Pericardium fibroblast (primary cell): ENCODE data around the gene C12orf75. TPM values are rescaled to one million over a fixed set of nuclear protein-coding genes. Genes with fewer than 3 reads are reported as not detected.

Experiments used
- total RNA-seq: library from RNA; depleted of rRNA; stranded (reverse); fragments of >200 nt; gene quantifications from 2 replicates; pipeline ENCODE4 v1.2.3, GENCODE V29; 2015

C12orf75 gene
- total RNA-seq, result 20.5 and 44.8 TPM in 2 replicates

GRCh38 chr12:105330283-105330930 is at the start of gene C12orf75:
C12orf75 (plus strand) TSS chr12:105330691; CDS start chr12:105330892, 201 bp downstream.

Other genes with a start within 250 kb of the C12orf75 start
- 65.1 and 85.1 TPM in 2 replicates for gene ALDH1L2, start 246.2 kb upstream of the C12orf75 start, total RNA-seq
- 34.0 and 37.7 TPM in 2 replicates for gene WASHC4, start 223.0 kb upstream of the C12orf75 start, total RNA-seq
- 24.6 and 45.5 TPM in 2 replicates for gene APPL2, start 94.5 kb upstream of the C12orf75 start, total RNA-seq